HCT116 (cell line): ENCODE measurements around the gene TRPM3. TPM values are rescaled to one million over a fixed set of nuclear protein-coding genes. Genes with fewer than 3 reads are reported as not detected.
"Not testable (repeated sequence)": the region's sequence is repeated elsewhere in the genome, so short reads cannot be mapped to it uniquely, and the experiment has no call there.

Experiments used
- ATAC-seq: fragments of 200-7000 bp; cut with Tn5 transposase; 2 replicates; pipeline ENCODE4 v1.9.1; 2020; ENCODE audit warnings: mild to moderate bottlenecking, moderate library complexity
- BruUV-seq: library from RNA; stranded (reverse); fragments of 400-500 nt; replicated peaks from 2 replicates; lab custom pipeline; 2021; lab: Mats Ljungman, UMichigan
- CTCF ChIA-PET: fragments of 300-600 bp; sonication (Branson Sonifier 250); formaldehyde crosslinking; loops from one replicate; lab custom pipeline; 2021; ENCODE audit warnings: antibody characterized with exemption; lab: Charles Lee
- POLR2A ChIA-PET: fragments of 300-600, 350-600 bp; sonication (Branson Sonifier 250); formaldehyde crosslinking; loops from one replicate; lab custom pipeline; 2021; ENCODE audit warnings: antibody characterized with exemption; lab: Charles Lee
- RAD21 ChIA-PET, 2 experiments: fragments of 300-600 bp; sonication (Branson Sonifier 250); formaldehyde crosslinking; loops; one replicate each; lab custom pipeline; 2023; ENCODE audit warnings: low total read pairs in 2 of 2; ENCODE audit not compliant: uncharacterized antibody in 2 of 2, unreplicated experiment in 2 of 2, low non-redundant PET in 1 of 2; lab: Charles Lee
- DNase-seq: peaks from one replicate; pipeline ENCODE4 v3.0.0-alpha.2; 2010; ENCODE audit warnings: low read depth, low spot score
- H2AFZ ChIP-seq: fragments of 200-600 bp; shearing (Covaris generic), sonication (generic); 2 replicates; pipeline ENCODE4 v1.6.1; 2017; ENCODE audit warnings: low read depth, mixed run types, mixed read lengths, antibody characterized with exemption, low read length; ENCODE audit not compliant: poor library complexity, severe bottlenecking
- H3K27ac ChIP-seq: 2 replicates; pipeline ENCODE4 v1.5.1; 2012; ENCODE audit warnings: low read depth, low read length
- H3K27me3 ChIP-seq: fragments of 200-600 bp; sonication (generic); 2 replicates; pipeline ENCODE4 v1.6.1; 2016; ENCODE audit warnings: mixed run types, low read length, mixed read lengths; ENCODE audit not compliant: insufficient read depth
- H3K36me3 ChIP-seq, 2 experiments: fragments of 200-500 bp in 1 of 2; fragments of 200-600 bp in 1 of 2; sonication (Bioruptor generic) in 1 of 2; sonication (generic) in 1 of 2; 2 replicates each; pipeline versions ENCODE4 v1.5.1 to v1.6.1; 2014 to 2016; ENCODE audit warnings: low read length in 2 of 2, inconsistent platforms in 1 of 2, mixed read lengths in 1 of 2, mixed run types in 1 of 2; ENCODE audit not compliant: insufficient read depth in 2 of 2, control insufficient read depth in 1 of 2
- H3K4me1 ChIP-seq, 2 experiments: fragments of 200-600 bp in 1 of 2; sonication (generic) in 1 of 2; 2 replicates each; pipeline versions ENCODE4 v1.5.1 to v1.6.1; 2012 to 2017; ENCODE audit warnings: low read length in 2 of 2, inconsistent platforms in 1 of 2, mild to moderate bottlenecking in 1 of 2, mixed read lengths in 1 of 2, mixed run types in 1 of 2, moderate library complexity in 1 of 2; ENCODE audit not compliant: insufficient read depth in 2 of 2, control insufficient read depth in 1 of 2
- H3K4me2 ChIP-seq: fragments of 200-600 bp; sonication (generic); 2 replicates; pipeline ENCODE4 v1.6.1; 2017; ENCODE audit warnings: mixed run types, low read length, mixed read lengths
- H3K4me3 ChIP-seq, 2 experiments: fragments of 200-600 bp in 1 of 2; sonication (generic) in 1 of 2; replicated peaks in 1 of 2; 2 replicates each; pipeline ENCODE4 v1.5.1; 2011 to 2016; ENCODE audit warnings: low read length in 2 of 2, control low read depth in 1 of 2, low read depth in 1 of 2, mild to moderate bottlenecking in 1 of 2, mixed read lengths in 1 of 2, mixed run types in 1 of 2
- H3K79me2 ChIP-seq: fragments of 200-600 bp; sonication (generic); 2 replicates; pipeline ENCODE4 v1.6.1; 2017; ENCODE audit warnings: mild to moderate bottlenecking, mixed run types, low read length, moderate library complexity, mixed read lengths; ENCODE audit not compliant: insufficient read depth
- H3K9ac ChIP-seq: fragments of 200-600 bp; sonication (generic); 2 replicates; pipeline ENCODE4 v1.6.1; 2016; ENCODE audit warnings: low read length, mixed read lengths
- H3K9me2 ChIP-seq: fragments of 200-600 bp; sonication (generic), shearing (Covaris generic); 2 replicates; pipeline ENCODE4 v1.6.1; 2017; ENCODE audit warnings: mixed run types, mild to moderate bottlenecking, moderate library complexity; ENCODE audit not compliant: insufficient read depth
- H3K9me3 ChIP-seq, 2 experiments: fragments of 200-500 bp in 1 of 2; fragments of 200-600 bp in 1 of 2; sonication (Bioruptor generic) in 1 of 2; sonication (generic) in 1 of 2; 2 replicates each; pipeline ENCODE4 v1.6.1; 2014 to 2017; ENCODE audit warnings: low read length in 2 of 2, mixed read lengths in 2 of 2, inconsistent platforms in 1 of 2, low read depth in 1 of 2, mild to moderate bottlenecking in 1 of 2, mixed run types in 1 of 2, moderate library complexity in 1 of 2; ENCODE audit not compliant: control insufficient read depth in 1 of 2, insufficient read depth in 1 of 2
- H4K20me1 ChIP-seq: fragments of 200-600 bp; sonication (generic), shearing (Covaris generic); 2 replicates; pipeline ENCODE4 v1.6.1; 2017; ENCODE audit warnings: mixed run types, mild to moderate bottlenecking, moderate library complexity; ENCODE audit not compliant: insufficient read depth
- CBX3 ChIP-seq: IDR thresholded peaks from 2 replicates; pipeline ENCODE4 v1.6.1; 2012; ENCODE audit warnings: low read depth
- CEBPB ChIP-seq: IDR thresholded peaks from 2 replicates; pipeline ENCODE4 v1.6.1; 2012; ENCODE audit warnings: low read depth
- EZH2 ChIP-seq: fragments of 200-600 bp; sonication (generic); IDR thresholded peaks from 2 replicates; pipeline ENCODE4 v1.6.1; 2017; ENCODE audit warnings: antibody characterized with exemption, mixed run types
- EZH2phosphoT487 ChIP-seq: fragments of 200-600 bp; IDR thresholded peaks from 2 replicates; pipeline ENCODE4 v1.6.1; 2018; ENCODE audit warnings: antibody characterized with exemption, borderline replicate concordance
- FOSL1 ChIP-seq: IDR thresholded peaks from 2 replicates; pipeline ENCODE4 v1.6.1; 2012; ENCODE audit warnings: low read depth
- JUND ChIP-seq: IDR thresholded peaks from 2 replicates; pipeline ENCODE4 v1.6.1; 2012
- POLR2A ChIP-seq: IDR thresholded peaks from 2 replicates; pipeline ENCODE4 v1.7.0; 2011; ENCODE audit warnings: borderline replicate concordance; ENCODE audit not compliant: insufficient read depth, insufficient read length; ENCODE audit errors: extremely low read depth
- SIN3A ChIP-seq: IDR thresholded peaks from 2 replicates; pipeline ENCODE4 v1.6.1; 2012; ENCODE audit warnings: low read depth
- SP1 ChIP-seq: IDR thresholded peaks from 2 replicates; pipeline ENCODE4 v1.6.1; 2012; ENCODE audit warnings: low read depth
- YY1 ChIP-seq: IDR thresholded peaks from 2 replicates; pipeline ENCODE4 v1.6.1; 2011; ENCODE audit warnings: low read length, low read depth, moderate library complexity, mild to moderate bottlenecking; ENCODE audit not compliant: insufficient replicate concordance; ENCODE audit errors: extremely low read depth
- intact Hi-C: fragments of 100-400 bp; cut with micrococcal nuclease; formaldehyde crosslinking; loops from 2 replicates; pipeline ENCODE4 v1.10.0; 2022
- total RNA-seq: library from RNA; stranded (reverse); gene quantifications from one replicate; pipeline ENCODE4 v1.2.1, GENCODE V29; 2021; ENCODE audit not compliant: unreplicated experiment
- TF ChIP-seq, protein P1 (sequence below): IDR thresholded peaks from 2 replicates; pipeline ENCODE4 v1.6.1; 2011; ENCODE audit warnings: mild to moderate bottlenecking, low read length, moderate library complexity; ENCODE audit not compliant: insufficient replicate concordance; ENCODE audit errors: extremely low read depth

Gene TRPM3
- total RNA-seq, 1 experiment from 2014 or later = not detected

DNA sequence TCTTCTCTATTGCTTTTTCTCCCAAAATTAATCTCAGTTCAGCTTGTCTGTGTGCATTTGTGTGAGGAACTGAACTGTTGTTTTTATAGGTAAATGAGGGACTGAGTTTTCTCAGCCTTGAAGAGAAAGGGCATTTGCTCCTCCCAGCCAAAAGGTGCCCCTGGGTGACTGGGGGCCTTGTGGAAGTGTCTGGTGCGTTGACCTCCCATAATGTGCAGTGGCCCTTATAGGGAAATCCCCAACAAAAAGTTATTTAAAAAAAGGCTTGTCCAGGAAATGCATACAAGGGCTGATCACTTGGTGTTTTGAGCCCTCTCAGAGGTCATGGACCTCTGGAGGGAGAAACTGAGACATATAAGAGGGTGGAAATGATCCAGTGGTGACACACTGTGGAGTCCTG, 467.3 kb downstream of the TRPM3 start:
- no peak for DNase-seq
- POLR2A ChIA-PET = no interaction called here
- H3K4me1 ChIP-seq = no peaks in the 10 kb centered on the region
- H3K36me3 ChIP-seq = no peaks in the 10 kb centered on the region
- H3K79me2 ChIP-seq = no peaks in the 10 kb centered on the region
- TF ChIP-seq CBX3 = no peak
- no peak overlapping the region for H3K9ac ChIP-seq
- no peak overlapping the region for H3K4me3 ChIP-seq
- intact Hi-C loops = no loop called here
- H4K20me1 ChIP-seq = no peaks in the 10 kb centered on the region
- H3K9me2 ChIP-seq = no peaks in the 10 kb centered on the region
- CTCF ChIA-PET = no interaction called here
- H3K27me3 ChIP-seq = 0 out of 2 replicates have a peak, but pooled peaks cover 18% of the 10 kb centered on the region
- no peak overlapping the region for H3K27ac ChIP-seq
- no peaks in the 10 kb centered on the region for H3K9me3 ChIP-seq
- RAD21 ChIA-PET = no interaction called here
- no peak overlapping the region for H3K4me2 ChIP-seq
- no peak for ATAC-seq
- no peak overlapping the region for H2AFZ ChIP-seq
- BruUV-seq = no TSS peak

DNA sequence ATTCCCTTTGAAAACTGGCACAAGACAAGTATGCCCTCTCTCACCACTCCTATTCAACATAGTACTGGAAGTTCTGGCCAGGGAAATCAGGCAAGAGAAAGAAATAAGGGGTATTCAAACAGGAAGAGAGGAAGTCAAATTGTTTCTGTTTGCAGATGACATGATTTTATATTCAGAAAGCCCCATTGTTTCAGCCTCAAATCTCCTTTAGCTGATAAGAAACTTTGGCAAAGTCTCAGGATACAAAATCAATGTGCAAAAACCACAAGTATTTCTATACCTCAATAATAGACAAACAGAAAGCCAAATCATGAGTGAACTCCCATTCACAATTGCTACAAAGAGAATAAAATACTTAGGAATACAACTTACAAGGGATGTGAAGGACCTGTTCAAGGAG, 476.8 kb downstream of the TRPM3 start:
- H3K79me2 ChIP-seq, RAD21 ChIA-PET, POLR2A ChIA-PET, H3K36me3 ChIP-seq, CTCF ChIA-PET, DNase-seq, H2AFZ ChIP-seq, H3K4me2 ChIP-seq, ATAC-seq, BruUV-seq, H4K20me1 ChIP-seq, H3K4me1 ChIP-seq, H3K9ac ChIP-seq, H3K9me3 ChIP-seq, H3K27ac ChIP-seq, H3K9me2 ChIP-seq, H3K27me3 ChIP-seq, H3K4me3 ChIP-seq: not testable (repeated sequence)
- intact Hi-C loops = loop anchor here (5.0 kb wide), 1 partner anchor 1383 kb away; no protein-coding TSS in a partner anchor

GRCh38 chr9:70642341-70642740, 479.1 kb downstream of the TRPM3 start:
- H3K27me3 ChIP-seq = peaks cover 15% of the 10 kb centered on the region
- no TSS peak for BruUV-seq
- intact Hi-C loops = loop anchor here (5.0 kb wide), 1 partner anchor 1385 kb away; no protein-coding TSS in a partner anchor
- H3K9me3 ChIP-seq = no peaks in the 10 kb centered on the region
- H2AFZ ChIP-seq = no peak overlapping the region
- no peak overlapping the region for H3K4me2 ChIP-seq
- no peaks in the 10 kb centered on the region for H3K36me3 ChIP-seq
- no peak overlapping the region for H3K9ac ChIP-seq
- CTCF ChIA-PET = no interaction called here
- no peak overlapping the region for H3K4me3 ChIP-seq
- no peaks in the 10 kb centered on the region for H3K9me2 ChIP-seq
- no peaks in the 10 kb centered on the region for H3K4me1 ChIP-seq
- POLR2A ChIA-PET = no interaction called here
- RAD21 ChIA-PET = no interaction called here
- ATAC-seq (no peak), DNase-seq (no peak)
- no peak overlapping the region for H3K27ac ChIP-seq
- H4K20me1 ChIP-seq = no peaks in the 10 kb centered on the region
- no peaks in the 10 kb centered on the region for H3K79me2 ChIP-seq
- TF ChIP-seq YY1 = no peak
- no peak for TF ChIP-seq SP1
- TF ChIP-seq FOSL1 = no peak
- TF ChIP-seq JUND = no peak
- TF ChIP-seq, protein P1, sequence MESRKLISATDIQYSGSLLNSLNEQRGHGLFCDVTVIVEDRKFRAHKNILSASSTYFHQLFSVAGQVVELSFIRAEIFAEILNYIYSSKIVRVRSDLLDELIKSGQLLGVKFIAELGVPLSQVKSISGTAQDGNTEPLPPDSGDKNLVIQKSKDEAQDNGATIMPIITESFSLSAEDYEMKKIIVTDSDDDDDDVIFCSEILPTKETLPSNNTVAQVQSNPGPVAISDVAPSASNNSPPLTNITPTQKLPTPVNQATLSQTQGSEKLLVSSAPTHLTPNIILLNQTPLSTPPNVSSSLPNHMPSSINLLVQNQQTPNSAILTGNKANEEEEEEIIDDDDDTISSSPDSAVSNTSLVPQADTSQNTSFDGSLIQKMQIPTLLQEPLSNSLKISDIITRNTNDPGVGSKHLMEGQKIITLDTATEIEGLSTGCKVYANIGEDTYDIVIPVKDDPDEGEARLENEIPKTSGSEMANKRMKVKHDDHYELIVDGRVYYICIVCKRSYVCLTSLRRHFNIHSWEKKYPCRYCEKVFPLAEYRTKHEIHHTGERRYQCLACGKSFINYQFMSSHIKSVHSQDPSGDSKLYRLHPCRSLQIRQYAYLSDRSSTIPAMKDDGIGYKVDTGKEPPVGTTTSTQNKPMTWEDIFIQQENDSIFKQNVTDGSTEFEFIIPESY = no peak
- TF ChIP-seq SIN3A = no peak
- no peak for TF ChIP-seq POLR2A
- TF ChIP-seq EZH2 = no peak
- TF ChIP-seq EZH2phosphoT487 = no peak
- TF ChIP-seq CEBPB = no peak
